ENCODE results near the gene INPP4B.

INPP4B gene

DNA sequence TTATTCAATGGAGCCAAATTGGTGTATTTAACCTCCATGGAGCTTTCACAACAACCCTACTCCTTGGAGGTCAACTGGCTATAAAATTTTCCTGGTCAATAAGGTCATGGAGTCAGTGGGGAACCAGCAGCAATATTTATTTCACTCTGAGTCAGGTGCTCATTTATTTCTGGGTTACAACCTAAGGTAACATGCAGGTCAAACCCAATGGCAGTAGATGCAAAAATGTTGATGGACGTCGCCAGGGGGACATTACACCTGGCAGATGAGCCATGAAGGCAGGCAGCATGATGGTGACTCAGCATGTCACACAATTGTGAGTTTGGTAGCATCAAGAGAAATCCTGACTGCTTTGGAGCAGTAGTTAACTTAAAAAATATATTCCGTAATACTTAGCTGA lies 695.6 kb downstream of the INPP4B start:
- no peaks in the 10 kb centered on the region for H3K27me3 ChIP-seq (ENCODE audit: low read depth, low read length)
- no peak overlapping the region for H3K27ac ChIP-seq (ENCODE audit: low read length)
- no peak overlapping the region for H3K9ac ChIP-seq (ENCODE audit: low read length)
- no peak overlapping the region for H3K4me3 ChIP-seq (ENCODE audit: low read length)
- H4K20me1 ChIP-seq (ENCODE audit: insufficient read depth, low read length): no peaks in the 10 kb centered on the region
- H3K4me1 ChIP-seq (ENCODE audit: low read length): no peaks in the 10 kb centered on the region
- no peak overlapping the region for H2AFZ ChIP-seq (ENCODE audit: low read depth, low read length)
- H3K9me3 ChIP-seq (ENCODE audit: insufficient read depth, low read length): no peaks in the 10 kb centered on the region
- H3K4me2 ChIP-seq (ENCODE audit: low read length): no peak overlapping the region
- no peaks in the 10 kb centered on the region for H3K36me3 ChIP-seq (replicated peaks; ENCODE audit: low read depth, low read length)
- TF ChIP-seq EZH2phosphoT487 (IDR thresholded peaks at IDR 0.05; ENCODE audit: low read depth): no peak
- TF ChIP-seq, protein P1, sequence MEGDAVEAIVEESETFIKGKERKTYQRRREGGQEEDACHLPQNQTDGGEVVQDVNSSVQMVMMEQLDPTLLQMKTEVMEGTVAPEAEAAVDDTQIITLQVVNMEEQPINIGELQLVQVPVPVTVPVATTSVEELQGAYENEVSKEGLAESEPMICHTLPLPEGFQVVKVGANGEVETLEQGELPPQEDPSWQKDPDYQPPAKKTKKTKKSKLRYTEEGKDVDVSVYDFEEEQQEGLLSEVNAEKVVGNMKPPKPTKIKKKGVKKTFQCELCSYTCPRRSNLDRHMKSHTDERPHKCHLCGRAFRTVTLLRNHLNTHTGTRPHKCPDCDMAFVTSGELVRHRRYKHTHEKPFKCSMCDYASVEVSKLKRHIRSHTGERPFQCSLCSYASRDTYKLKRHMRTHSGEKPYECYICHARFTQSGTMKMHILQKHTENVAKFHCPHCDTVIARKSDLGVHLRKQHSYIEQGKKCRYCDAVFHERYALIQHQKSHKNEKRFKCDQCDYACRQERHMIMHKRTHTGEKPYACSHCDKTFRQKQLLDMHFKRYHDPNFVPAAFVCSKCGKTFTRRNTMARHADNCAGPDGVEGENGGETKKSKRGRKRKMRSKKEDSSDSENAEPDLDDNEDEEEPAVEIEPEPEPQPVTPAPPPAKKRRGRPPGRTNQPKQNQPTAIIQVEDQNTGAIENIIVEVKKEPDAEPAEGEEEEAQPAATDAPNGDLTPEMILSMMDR (IDR thresholded peaks at IDR 0.05; ENCODE audit: low read depth, low read length): no peak
- H3K79me2 ChIP-seq (ENCODE audit: low read length): no peaks in the 10 kb centered on the region

DNA sequence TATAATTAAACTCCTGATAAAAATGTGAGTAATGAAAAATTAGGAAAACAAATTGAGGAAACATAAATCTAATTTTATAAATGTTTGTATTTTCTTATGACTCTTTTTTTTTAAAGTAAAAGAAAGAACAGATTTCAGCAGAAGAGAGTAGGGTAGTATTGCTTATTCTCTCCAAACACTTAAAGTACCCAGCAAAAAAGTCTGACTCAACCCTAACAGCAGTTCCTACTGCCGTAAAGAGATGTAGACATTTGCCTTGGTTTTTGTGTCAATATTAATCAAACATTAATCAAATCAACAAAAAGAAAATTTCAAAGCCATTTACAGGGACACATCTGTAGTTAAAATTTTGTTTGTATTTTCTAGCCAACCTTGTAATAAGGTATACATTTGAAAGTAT lies 701.3 kb downstream of the INPP4B start:
- no peak overlapping the region for H3K9ac ChIP-seq (ENCODE audit: low read length)
- H3K4me2 ChIP-seq (ENCODE audit: low read length): no peak overlapping the region
- TF ChIP-seq EZH2phosphoT487 (IDR thresholded peaks at IDR 0.05; ENCODE audit: low read depth): no peak
- TF ChIP-seq, protein P1 (IDR thresholded peaks at IDR 0.05; ENCODE audit: low read depth, low read length): no peak
- no peak overlapping the region for H3K27ac ChIP-seq (ENCODE audit: low read length)
- H2AFZ ChIP-seq (ENCODE audit: low read depth, low read length): no peak overlapping the region
- H3K9me3 ChIP-seq (ENCODE audit: insufficient read depth, low read length): no peaks in the 10 kb centered on the region
- no peaks in the 10 kb centered on the region for H3K79me2 ChIP-seq (ENCODE audit: low read length)
- peaks cover 11% of the 10 kb centered on the region for H3K4me1 ChIP-seq (ENCODE audit: low read length)
- H3K4me3 ChIP-seq (ENCODE audit: low read length): no peak overlapping the region
- H4K20me1 ChIP-seq (ENCODE audit: insufficient read depth, low read length): no peaks in the 10 kb centered on the region
- H3K27me3 ChIP-seq (ENCODE audit: low read depth, low read length): no peaks in the 10 kb centered on the region
- H3K36me3 ChIP-seq (replicated peaks; ENCODE audit: low read depth, low read length): no peaks in the 10 kb centered on the region

DNA sequence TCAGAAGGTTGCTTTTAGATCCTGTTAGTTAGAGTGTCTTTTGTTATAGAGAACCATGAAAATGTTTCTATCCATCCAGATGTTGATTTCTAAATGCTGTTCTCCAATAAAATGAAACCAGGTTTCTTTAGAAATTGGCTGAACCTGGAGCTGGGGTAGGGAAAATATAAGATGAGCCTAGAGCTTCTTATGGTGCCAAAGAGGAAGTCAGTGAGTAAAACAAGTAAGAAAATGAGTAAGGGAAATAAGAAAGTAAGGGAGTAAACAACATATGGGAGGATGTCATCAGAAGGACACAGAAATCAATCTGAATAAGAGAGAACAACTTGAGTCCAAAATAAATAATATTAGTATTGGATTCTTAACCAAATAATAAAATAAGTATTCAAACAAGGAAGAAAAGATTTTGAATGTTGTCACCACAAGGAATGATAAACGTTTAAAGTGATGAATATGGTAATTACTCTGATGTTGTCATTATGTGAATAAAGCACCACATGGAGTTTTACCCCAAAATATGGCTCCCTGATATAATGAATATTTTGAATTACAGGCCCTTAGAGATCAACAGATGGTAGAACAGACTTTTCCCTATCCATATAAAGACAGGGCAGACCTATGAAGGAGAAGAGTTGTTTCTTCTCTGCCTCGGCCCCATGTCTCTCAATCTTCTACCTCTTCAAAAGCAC lies 703.6 kb downstream of the INPP4B start:
- Histone ChIP-seq H3K9ac (ENCODE audit: low read length) (no peak overlapping the region), H3K4me1 (ENCODE audit: low read length) (peaks cover 15% of the 10 kb centered on the region), H3K79me2 (ENCODE audit: low read length) (no peaks in the 10 kb centered on the region), H3K4me3 (ENCODE audit: low read length) (no peak overlapping the region), H3K27ac (ENCODE audit: low read length) (no peak overlapping the region), H3K4me2 (ENCODE audit: low read length) (0 out of 2 replicates have a peak overlapping the region, but pooled peaks have one; percentile 3), H2AFZ (ENCODE audit: low read depth, low read length) (no peak overlapping the region), H3K27me3 (ENCODE audit: low read depth, low read length) (no peaks in the 10 kb centered on the region), H4K20me1 (ENCODE audit: insufficient read depth, low read length) (no peaks in the 10 kb centered on the region), H3K36me3 (replicated peaks; ENCODE audit: low read depth, low read length) (no peaks in the 10 kb centered on the region), H3K9me3 (ENCODE audit: insufficient read depth, low read length) (no peaks in the 10 kb centered on the region)
- TF ChIP-seq, protein P1 (IDR thresholded peaks at IDR 0.05; ENCODE audit: low read depth, low read length): no peak
- TF ChIP-seq EZH2phosphoT487 (IDR thresholded peaks at IDR 0.05; ENCODE audit: low read depth): no peak

DNA sequence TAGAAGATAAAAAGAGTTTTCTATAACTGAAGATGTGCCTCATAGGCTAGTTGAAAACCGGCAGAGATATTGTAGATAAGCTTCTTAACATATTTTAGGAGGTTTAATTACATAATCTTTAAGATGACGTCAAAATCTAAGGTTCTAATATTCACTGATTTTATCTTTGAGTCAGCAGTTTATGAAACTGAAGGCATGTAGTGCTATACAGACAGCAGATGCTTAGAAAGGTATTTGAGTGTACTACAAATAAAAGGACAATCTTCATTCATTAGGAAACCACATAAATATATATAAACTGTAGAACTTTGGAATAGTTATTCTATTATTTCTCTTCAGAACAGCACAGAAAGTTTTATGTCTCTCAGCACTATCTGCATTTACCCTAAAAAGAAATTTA lies 704.9 kb downstream of the INPP4B start:
- Histone ChIP-seq H3K9me3 (ENCODE audit: insufficient read depth, low read length) (no peaks in the 10 kb centered on the region), H3K27ac (ENCODE audit: low read length) (no peak overlapping the region), H3K4me1 (ENCODE audit: low read length) (peaks cover 15% of the 10 kb centered on the region), H3K4me2 (ENCODE audit: low read length) (no peak overlapping the region), H3K79me2 (ENCODE audit: low read length) (no peaks in the 10 kb centered on the region), H3K36me3 (replicated peaks; ENCODE audit: low read depth, low read length) (no peaks in the 10 kb centered on the region), H4K20me1 (ENCODE audit: insufficient read depth, low read length) (no peaks in the 10 kb centered on the region), H3K27me3 (ENCODE audit: low read depth, low read length) (no peaks in the 10 kb centered on the region), H2AFZ (ENCODE audit: low read depth, low read length) (no peak overlapping the region), H3K9ac (ENCODE audit: low read length) (no peak overlapping the region), H3K4me3 (ENCODE audit: low read length) (no peak overlapping the region)
- TF ChIP-seq, protein P1 (IDR thresholded peaks at IDR 0.05; ENCODE audit: low read depth, low read length): no peak
- TF ChIP-seq EZH2phosphoT487 (IDR thresholded peaks at IDR 0.05; ENCODE audit: low read depth): no peak
